Right lobe of liver (tissue), 6 donors: ENCODE data around the gene SAMD11. TPM values are rescaled to one million over a fixed set of nuclear protein-coding genes. Genes with fewer than 3 reads are reported as not detected.
"Not testable (repeated sequence)": the region's sequence is repeated elsewhere in the genome, so short reads cannot be mapped to it uniquely, and the experiment has no call there.

Experiments
- ATAC-seq, 4 donors: fragments of 200-7000 bp; cut with Tn5 transposase; one replicate each; pipeline ENCODE4 v1.9.1; 2020; ENCODE audit warnings: mild to moderate bottlenecking in 4 of 4, moderate library complexity in 4 of 4
- DNase-seq, 3 donors: peaks; one replicate each; pipeline ENCODE4 v3.0.0-alpha.2; 2020
- H3K27ac ChIP-seq, 3 donors: fragments of 200-600 bp; one replicate each; pipeline ENCODE4 v1.8.0; 2022
- H3K27me3 ChIP-seq, 2 donors: fragments of 200-600 bp; one replicate each; pipeline ENCODE4 v1.8.0; 2022
- H3K36me3 ChIP-seq, 4 donors: fragments of 200-600 bp; sonication (generic) in 1 of 4; one replicate each; pipeline versions ENCODE4 v1.5.1 to v1.8.0; 2017 to 2022; ENCODE audit warnings: control low read depth in 1 of 4
- H3K4me1 ChIP-seq, 4 donors: fragments of 200-600 bp; sonication (generic) in 1 of 4; one replicate each; pipeline versions ENCODE4 v1.5.1 to v1.8.0; 2017 to 2022; ENCODE audit warnings: control low read depth in 1 of 4
- H3K4me3 ChIP-seq, 3 donors: fragments of 200-600 bp; one replicate each; pipeline ENCODE4 v1.8.0; 2022
- H3K9me3 ChIP-seq, 4 donors: fragments of 200-600 bp; sonication (generic) in 1 of 4; one replicate each; pipeline versions ENCODE4 v1.5.1 to v1.8.0; 2017 to 2022; ENCODE audit warnings: control low read depth in 1 of 4
- POLR2A ChIP-seq: fragments of 450-650 bp; IDR thresholded peaks from one replicate; pipeline ENCODE4 v1.6.1; 2017; ENCODE audit warnings: antibody characterized with exemption, mild to moderate bottlenecking
- WGBS: methylation state at CpG from one replicate; pipeline ENCODE4 v1.1.6; 2018; ENCODE audit warnings: low coverage, low lambda C conversion rate; ENCODE audit not compliant: insufficient coverage; ENCODE audit errors: missing lambda C conversion rate; 5-methylcytosine and 5-hydroxymethylcytosine counted together
- intact Hi-C, 2 donors: fragments of 100-400 bp; cut with DNase I; formaldehyde crosslinking; loops; one replicate each; pipeline versions ENCODE4 v1.11.2 to v1.14.1; 2022
- long read RNA-seq: library from polyadenylated mRNA; unstranded; transcript quantifications from one replicate; pipeline ENCODE4 v2.0.0, GENCODE V29; 2019
- total RNA-seq, 6 experiments: library from RNA; depleted of rRNA in 2 of 6; stranded (reverse); fragments of >200 nt in 2 of 6; fragmentation: NEBNext Ultra II Directional in 3 of 6; extraction: Animal tissue kit (Norgen Biotek cat#: 25700) in 3 of 6; gene quantifications; one replicate each; pipeline versions ENCODE4 v1.1.0 to v1.2.4, GENCODE V29; 2016 to 2023
- TF ChIP-seq, protein P1 (sequence below), 4 donors: fragments of 200-600 bp in 3 of 4; fragments of 450-650 bp in 1 of 4; IDR thresholded peaks; one replicate each; pipeline versions ENCODE4 v1.5.1 to v1.8.0; 2016 to 2022; ENCODE audit warnings: antibody characterized with exemption in 4 of 4, mild to moderate bottlenecking in 2 of 4
- donor health status: DM: no; HTN: yes; CAD: no.
- donor health status: DM: no; HTN: no; CAD: no.
- donor health status: DM: no; HTN: no; CAD: no.
- donor health status: DM: no; HTN: yes; CAD: no.
- donor health status: DM: no; HTN: yes; CAD: no.

Gene SAMD11, protein sequence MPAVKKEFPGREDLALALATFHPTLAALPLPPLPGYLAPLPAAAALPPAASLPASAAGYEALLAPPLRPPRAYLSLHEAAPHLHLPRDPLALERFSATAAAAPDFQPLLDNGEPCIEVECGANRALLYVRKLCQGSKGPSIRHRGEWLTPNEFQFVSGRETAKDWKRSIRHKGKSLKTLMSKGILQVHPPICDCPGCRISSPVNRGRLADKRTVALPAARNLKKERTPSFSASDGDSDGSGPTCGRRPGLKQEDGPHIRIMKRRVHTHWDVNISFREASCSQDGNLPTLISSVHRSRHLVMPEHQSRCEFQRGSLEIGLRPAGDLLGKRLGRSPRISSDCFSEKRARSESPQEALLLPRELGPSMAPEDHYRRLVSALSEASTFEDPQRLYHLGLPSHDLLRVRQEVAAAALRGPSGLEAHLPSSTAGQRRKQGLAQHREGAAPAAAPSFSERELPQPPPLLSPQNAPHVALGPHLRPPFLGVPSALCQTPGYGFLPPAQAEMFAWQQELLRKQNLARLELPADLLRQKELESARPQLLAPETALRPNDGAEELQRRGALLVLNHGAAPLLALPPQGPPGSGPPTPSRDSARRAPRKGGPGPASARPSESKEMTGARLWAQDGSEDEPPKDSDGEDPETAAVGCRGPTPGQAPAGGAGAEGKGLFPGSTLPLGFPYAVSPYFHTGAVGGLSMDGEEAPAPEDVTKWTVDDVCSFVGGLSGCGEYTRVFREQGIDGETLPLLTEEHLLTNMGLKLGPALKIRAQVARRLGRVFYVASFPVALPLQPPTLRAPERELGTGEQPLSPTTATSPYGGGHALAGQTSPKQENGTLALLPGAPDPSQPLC
- 1 to 10 TPM; 2.1 to 4.3 (median 3.7) TPM for total RNA-seq
- long read RNA-seq: 0 reads

DNA sequence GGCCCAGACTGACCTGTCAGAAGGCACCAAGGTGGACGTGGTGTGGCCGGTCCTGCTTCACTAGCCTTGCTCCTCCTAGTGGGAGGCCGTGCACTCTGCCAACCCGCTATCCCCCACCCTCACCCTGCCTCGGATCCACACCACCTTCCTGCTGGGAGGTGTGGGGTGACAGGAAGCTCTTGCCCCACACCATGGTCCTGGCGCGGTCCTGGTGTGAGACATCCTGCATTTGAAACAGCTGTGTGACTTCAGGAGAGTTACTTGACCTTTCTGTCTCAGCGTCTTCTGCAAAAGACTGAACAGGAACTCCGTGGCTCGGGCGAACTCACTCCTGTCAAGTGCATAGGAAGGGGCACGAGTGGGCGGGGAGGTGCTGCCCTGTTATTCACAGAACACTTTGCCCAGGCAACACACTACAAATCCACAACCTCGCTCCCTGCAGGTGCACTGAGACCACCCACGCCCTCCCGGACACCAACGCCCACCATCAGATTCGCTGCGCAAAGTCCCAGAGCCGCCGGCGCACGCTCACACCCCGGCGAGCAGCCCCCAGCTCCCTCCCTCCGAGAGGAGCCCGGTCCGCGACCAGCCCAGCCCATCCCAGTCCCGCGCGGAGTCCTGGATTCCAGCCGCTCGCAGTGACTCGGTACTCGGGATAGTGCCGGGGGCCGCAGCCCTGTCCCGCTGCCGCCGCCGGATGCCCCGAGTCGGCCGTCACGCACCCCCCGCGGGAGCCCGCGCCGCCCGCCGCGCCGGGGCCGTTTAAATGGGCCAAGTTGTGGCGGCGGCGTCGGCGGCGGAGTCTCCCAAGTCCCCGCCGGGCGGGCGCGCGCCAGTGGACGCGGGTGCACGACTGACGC, at the start of gene SAMD11:
Gene SAMD11, plus strand, starts transcription at position 793 of the 860 bp plus-strand sequence. CDS start 509 bp downstream, outside the sequence.
- H3K9me3 ChIP-seq: no peaks in the 10 kb centered on the region
- peak; percentile 80 to 85 (median 82) for DNase-seq
- H3K27me3 ChIP-seq: peaks cover 0 to 3% of the 10 kb centered on the region in 2 donors
- peak within 1 kb of the TSS in 1 of 3 donors; percentile 13 for H3K27ac ChIP-seq
- peak; percentile 53 to 74 (median 60) for ATAC-seq
- peaks cover 0 to 20% (median 0%) of the 10 kb centered on the region in 4 donors for H3K4me1 ChIP-seq
- 13% methylated on average over 4 of the region's 72 CpGs for WGBS
- TF ChIP-seq POLR2A: no peak
- TF ChIP-seq, protein P1, sequence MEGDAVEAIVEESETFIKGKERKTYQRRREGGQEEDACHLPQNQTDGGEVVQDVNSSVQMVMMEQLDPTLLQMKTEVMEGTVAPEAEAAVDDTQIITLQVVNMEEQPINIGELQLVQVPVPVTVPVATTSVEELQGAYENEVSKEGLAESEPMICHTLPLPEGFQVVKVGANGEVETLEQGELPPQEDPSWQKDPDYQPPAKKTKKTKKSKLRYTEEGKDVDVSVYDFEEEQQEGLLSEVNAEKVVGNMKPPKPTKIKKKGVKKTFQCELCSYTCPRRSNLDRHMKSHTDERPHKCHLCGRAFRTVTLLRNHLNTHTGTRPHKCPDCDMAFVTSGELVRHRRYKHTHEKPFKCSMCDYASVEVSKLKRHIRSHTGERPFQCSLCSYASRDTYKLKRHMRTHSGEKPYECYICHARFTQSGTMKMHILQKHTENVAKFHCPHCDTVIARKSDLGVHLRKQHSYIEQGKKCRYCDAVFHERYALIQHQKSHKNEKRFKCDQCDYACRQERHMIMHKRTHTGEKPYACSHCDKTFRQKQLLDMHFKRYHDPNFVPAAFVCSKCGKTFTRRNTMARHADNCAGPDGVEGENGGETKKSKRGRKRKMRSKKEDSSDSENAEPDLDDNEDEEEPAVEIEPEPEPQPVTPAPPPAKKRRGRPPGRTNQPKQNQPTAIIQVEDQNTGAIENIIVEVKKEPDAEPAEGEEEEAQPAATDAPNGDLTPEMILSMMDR (IDR thresholded peaks at IDR 0.05): no peak
- intact Hi-C loops: no loop called here
- peak within 1 kb of the TSS; percentile 33 to 55 (median 34) for H3K4me3 ChIP-seq
- no peaks in the 10 kb centered on the region for H3K36me3 ChIP-seq

DNA sequence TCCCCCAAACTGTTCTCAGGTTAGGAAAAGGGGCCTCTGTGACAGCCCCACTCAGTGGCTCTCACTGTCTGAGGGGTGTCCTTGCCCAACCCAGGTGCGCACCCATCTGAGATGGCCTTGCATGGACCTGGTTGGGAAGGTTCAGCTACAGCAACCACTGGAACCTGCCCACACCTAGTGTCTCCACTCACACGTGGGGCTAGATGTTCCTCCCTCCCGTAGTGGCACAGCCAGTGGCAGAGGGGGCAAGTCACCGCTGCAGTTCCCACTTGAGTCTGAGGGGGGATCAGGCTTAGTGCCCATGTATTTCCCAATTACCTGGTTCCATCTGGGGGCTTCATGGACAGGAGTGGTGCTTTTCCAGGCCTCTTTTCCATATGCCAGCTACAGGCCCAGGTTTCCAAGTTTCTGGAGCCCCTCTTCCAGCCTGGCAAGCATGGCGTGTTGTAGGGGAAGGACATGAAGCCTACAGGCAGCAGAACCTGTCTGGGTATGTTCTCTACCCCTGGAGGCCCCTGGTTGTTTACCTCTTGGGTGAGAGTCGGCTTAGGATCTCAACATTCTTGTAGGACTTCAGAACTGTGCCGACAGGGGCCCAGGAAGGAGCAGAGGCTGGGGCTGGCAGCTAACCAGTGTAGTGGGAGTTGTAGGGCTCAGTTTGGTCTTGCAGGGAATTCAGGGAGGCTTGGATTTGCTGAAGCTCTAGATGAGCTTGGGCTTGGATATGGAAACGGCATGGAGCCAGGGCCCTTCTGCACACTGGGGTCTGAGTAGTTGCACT, 47.1 kb upstream of the SAMD11 start:
- H3K27ac ChIP-seq, H3K4me3 ChIP-seq, DNase-seq, H3K36me3 ChIP-seq, H3K27me3 ChIP-seq, H3K9me3 ChIP-seq, ATAC-seq, H3K4me1 ChIP-seq, intact Hi-C loops: not testable (repeated sequence)
- WGBS: 70% methylated on average over 6 of the region's 8 CpGs

DNA sequence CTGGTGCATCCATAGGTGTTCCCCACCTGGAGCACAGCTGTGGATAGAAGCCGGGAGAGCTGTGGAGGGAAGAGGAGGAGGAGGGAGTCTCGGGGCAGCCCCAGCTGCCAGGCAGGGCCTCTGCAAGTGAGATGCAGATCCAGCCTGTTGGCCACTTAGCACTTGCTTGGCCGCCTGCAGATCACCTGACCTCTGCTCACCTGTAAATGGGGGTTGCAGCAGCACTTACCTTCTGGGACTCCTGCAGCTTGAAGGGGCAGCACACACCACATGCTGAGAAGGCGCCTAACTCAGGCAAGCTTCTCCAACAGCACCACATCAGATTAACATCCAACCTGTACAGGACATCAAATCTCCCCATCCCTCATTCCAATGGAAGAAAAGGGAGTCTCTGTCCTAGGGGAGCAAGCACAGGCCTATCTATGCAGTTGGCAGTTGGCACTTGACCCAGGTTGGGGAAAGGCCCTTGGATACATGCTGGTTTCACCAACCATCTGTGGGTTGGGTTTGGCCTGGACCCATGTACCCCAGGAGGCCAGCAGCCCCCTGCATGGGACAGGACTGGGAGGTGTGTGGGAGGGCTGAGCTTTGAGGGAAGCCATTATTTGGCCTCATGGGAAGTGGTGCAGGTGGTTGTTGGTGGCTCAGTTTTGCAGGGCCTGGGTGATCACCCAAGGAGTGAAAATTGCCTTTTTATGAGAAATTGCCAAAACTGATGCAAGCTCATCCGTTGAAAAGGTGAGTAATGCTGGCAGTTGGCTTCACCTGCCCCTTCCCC, 46.3 kb upstream of the SAMD11 start:
- H3K9me3 ChIP-seq, ATAC-seq, DNase-seq, H3K4me3 ChIP-seq, intact Hi-C loops, H3K4me1 ChIP-seq, H3K27me3 ChIP-seq, H3K27ac ChIP-seq, H3K36me3 ChIP-seq: not testable (repeated sequence)
- 62% methylated on average over 2 of the region's 5 CpGs for WGBS

DNA sequence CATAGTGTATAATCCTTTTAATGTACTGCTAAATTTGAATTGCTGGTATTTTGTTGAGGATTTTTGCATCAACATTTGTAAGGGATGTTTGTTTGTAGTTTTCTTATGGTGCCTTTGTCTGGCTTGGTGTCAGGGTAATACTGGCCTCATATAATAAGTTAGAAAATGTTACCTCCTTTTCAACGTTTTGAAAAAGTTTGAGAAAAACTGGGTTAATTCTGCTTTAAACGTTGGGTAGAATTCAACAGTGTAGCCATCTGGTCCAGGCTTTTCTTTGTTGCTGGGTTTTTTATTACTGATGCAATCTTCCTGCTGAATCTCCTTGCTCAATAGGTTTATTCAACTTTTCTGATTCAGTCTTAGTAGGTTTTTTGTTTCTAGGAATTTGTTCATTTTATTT, 43.2 kb upstream of the SAMD11 start:
- intact Hi-C loops, H3K4me1 ChIP-seq, H3K27me3 ChIP-seq, ATAC-seq, H3K4me3 ChIP-seq, DNase-seq, H3K9me3 ChIP-seq, H3K27ac ChIP-seq, H3K36me3 ChIP-seq: not testable (repeated sequence)
- 20% methylated on average over 2 of the region's 2 CpGs for WGBS

DNA sequence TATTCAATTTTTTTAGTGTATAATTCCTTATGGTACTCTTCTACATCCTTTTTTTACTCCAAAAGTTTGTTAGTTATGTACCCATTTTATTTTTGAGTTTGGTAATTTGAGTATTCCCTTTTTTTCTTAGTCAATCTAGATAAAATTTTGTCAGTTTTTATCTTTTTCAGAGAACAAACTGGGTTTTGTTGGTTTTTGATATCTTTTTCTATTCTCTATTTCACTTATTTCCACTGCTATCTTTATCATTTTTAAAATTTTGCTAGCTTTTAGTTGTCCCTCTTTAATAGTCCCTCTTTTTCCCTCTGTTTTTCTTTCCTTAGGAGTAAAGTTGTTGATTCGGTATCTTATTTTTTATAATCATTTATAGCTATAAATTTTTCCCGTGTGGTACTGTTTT, 42.8 kb upstream of the SAMD11 start:
- H3K4me1 ChIP-seq, H3K27ac ChIP-seq, H3K36me3 ChIP-seq, DNase-seq, ATAC-seq, H3K9me3 ChIP-seq, H3K27me3 ChIP-seq, intact Hi-C loops, H3K4me3 ChIP-seq: not testable (repeated sequence)
- WGBS: 48% methylated on average over 2 of the region's 2 CpGs
